GM19324 (cell line): ENCODE results near the gene SHLD1.

ENCODE experiments used
- ATAC-seq: cut with Tn5 transposase; IDR thresholded peaks from one replicate; pipeline ENCODE4 v1.9.1; 2021; ENCODE audit warnings: mild to moderate bottlenecking, moderate library complexity; ENCODE audit not compliant: unreplicated experiment, low FRiP score

Gene SHLD1

GRCh38 chr20:5884465-5885335 is 134.5 kb downstream of the SHLD1 start:
- ATAC-seq = no peak

GRCh38 chr20:5885866-5886265 is 135.7 kb downstream of the SHLD1 start:
- ATAC-seq = no peak

- ATAC-seq = no peak
Observed at GRCh38 chr20:5886788-5887187, 136.6 kb downstream of the SHLD1 start.

GRCh38 chr20:5887386-5887785 is 137.2 kb downstream of the SHLD1 start:
- ATAC-seq = no peak

GRCh38 chr20:5888041-5888440 is 137.8 kb downstream of the SHLD1 start:
- ATAC-seq = no peak

GRCh38 chr20:5890773-5891441 is 140.7 kb downstream of the SHLD1 start:
- ATAC-seq = no peak

GRCh38 chr20:5893052-5893451 is 142.9 kb downstream of the SHLD1 start:
- ATAC-seq = no peak

GRCh38 chr20:5893621-5894020 is 143.4 kb downstream of the SHLD1 start:
- no peak for ATAC-seq

- ATAC-seq = no peak
Observed at GRCh38 chr20:5895626-5896025, 145.4 kb downstream of the SHLD1 start.

GRCh38 chr20:5899444-5899843 is 149.2 kb downstream of the SHLD1 start:
- ATAC-seq = no peak

GRCh38 chr20:5900908-5901307 is 150.7 kb downstream of the SHLD1 start:
- no peak for ATAC-seq

GRCh38 chr20:5908981-5909380 is 158.8 kb downstream of the SHLD1 start:
- no peak for ATAC-seq

- ATAC-seq = no peak
Observed at GRCh38 chr20:5910186-5910585, 160.0 kb downstream of the SHLD1 start.

- no peak for ATAC-seq
Observed at GRCh38 chr20:5913166-5913565, 163.0 kb downstream of the SHLD1 start.
